ENCODE data around the gene TRUB2.
"Not testable (repeated sequence)": the region's sequence is repeated elsewhere in the genome, so short reads cannot be mapped to it uniquely, and the experiment has no call there.

TRUB2 gene

DNA sequence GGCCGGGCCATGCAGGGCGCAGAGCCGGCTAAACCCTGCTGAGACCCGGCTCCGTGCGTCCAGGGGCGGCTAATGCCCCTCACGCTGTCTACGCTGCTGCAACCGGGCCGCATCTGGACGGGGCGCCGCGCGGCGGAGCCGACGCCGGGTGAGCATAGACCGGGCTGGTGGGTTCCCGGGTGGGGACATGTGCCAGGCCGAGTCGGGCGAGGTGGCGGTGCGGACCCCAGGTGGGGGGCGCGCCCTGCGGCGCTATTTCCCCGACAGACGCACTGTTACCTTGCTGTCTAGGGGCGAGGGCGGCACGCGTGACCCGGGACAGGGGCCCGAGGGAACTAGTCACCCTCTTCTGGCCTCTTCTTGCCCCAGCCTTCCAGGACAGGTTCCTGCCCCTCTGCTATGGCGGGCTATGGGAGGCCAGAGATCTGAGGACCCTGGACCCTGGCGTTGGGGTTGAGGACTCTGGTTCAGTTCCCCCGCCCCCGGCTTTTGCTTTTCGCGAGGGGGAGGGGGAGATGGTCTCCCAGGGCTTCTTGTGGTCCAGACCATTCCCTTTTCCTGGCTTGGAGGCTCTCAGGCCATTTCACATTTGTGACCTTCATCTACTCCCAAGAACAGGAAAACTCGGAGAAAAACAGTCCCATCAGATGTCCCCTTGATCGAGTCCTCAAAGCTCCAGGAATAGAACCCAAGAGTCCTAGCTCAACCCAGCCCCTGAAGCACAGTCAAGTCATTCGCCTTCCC is 18.6 kb upstream of the TRUB2 start:
- DNase-seq (ENCODE audit: low read depth in 2 of 3, low spot score in 2 of 3) = peak in 2 of 3 experiments; percentile 15 to 24

DNA sequence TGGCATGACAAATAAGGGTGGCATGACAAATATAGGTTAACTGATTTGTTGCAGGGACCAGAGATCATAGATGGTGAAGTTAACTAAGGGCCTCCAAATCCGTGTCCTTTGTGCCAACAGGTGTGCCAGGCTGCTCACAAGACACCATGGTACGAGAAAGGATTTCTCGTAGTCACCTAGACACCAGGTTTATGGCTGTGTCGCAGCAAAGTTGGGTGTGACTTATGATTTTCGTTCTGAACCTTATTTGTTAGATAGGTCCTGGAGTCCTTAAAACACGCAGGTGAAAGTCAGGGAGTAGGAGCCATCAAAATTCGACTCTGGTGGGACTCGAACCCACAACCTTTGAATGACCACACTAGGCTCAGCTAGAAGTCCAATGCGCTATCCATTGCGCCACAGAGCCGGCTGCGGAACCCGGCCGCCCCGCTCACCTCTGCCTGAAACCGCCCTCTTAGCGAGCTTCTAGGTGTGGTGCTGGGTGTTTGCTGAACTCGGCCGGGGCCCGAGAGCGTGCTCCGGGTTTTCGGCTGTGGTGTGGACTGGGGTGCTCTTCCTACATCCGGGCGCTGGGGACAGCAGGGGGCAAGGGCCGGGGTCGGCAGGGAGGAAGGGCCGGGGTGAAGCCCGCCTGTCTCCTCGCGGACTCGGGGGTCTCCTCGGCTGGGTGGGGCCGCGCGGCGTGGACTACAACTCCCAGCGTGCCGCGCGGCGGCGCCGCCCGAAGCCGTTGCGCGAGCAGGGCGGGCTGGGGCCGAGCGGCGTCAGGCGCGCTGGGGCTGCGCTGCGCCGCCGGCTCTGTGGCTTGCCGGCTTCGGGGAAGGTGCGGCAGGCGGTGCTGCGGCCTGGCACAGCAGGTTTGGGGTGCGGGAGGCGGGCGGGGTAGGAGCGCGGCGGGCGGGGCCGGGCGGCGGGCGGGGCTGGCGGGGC is 17.8 kb upstream of the TRUB2 start, which contains the start of gene SLC27A4:
SLC27A4 (plus strand) TSS at position 767 of the 930 bp plus-strand sequence. CDS start 2,606 bp downstream, outside the sequence.
- DNase-seq (ENCODE audit: low read depth in 2 of 3, low spot score in 2 of 3) = peak; percentile 61 to 72 (median 62)

DNA sequence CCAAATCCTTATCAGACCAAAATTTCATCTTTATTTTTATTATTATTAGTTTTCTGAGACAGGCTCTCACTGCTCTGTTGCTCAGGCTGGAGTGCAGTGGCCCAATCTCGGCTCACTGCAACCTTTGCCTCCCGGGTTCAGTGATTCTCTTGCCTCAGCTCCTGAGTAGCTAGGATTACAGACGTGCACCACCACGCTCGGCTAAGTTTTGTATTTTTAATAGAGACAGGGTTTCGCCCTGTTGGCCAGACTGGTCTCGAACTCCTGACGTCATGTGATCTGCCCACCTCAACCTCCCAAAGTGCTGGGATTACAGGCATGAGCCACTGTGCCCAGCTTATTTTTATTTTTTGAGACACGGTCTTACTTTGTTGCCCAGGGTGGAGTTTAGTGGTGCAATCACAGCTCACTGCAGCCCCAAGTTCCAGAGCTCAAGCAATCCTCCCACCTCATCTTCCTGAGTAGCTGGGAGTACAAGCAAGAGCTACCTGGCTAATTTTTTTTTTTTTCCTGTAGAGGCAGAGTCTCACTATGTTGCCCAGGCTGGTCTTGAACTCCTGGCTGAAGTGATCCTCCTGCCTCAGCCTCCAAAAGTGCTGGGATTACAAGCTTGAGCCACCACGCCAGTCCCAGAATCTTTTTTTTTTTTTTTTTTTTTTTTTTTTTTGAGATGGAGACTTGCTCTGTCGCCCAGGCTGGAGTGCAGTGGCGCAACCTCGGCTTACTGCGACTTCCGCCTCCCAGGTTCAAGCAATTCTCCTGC is 16.8 kb upstream of the TRUB2 start:
- not testable (repeated sequence) for DNase-seq (ENCODE audit: low read depth in 2 of 3, low spot score in 2 of 3)

DNA sequence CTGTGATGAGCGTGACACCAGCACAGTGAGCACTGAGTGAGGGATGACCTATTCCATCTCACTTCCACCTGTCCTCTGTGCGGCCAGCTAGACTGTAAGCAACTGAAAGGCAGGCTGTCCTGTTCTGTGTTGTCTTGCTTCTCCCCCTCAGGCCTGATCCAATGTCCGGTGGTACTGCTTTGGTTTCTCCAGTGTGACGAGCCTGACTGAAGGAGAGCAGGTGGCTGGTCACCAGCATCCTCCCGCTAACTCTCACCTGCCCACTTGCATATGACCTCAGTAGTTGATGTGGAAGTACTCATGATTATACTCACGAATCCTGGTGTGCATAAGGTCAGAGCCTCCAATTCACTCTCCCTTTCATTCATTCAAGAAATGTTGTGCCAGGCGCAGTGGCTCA is 15.7 kb upstream of the TRUB2 start:
- DNase-seq (ENCODE audit: low read depth in 2 of 3, low spot score in 2 of 3) = no peak

DNA sequence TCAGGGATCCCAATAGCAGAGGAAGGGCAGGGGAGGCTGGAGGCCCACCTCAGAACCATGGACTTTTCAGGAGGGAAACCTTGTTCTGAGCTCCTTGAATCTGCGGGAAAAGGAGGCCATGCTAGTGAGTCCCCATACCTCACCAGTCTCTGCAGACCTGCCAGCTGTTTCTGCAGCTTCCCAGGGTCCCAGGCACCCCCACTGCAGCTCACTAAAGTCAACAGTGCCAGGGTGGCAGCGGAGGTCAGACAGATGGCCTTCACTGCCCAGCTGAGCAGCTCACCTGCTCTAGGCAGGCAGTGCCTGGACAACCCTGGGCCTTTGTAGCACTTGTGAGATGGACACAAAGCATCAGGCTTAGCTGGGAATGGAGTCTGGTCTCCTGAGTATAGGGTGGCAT is 13.7 kb upstream of the TRUB2 start:
- no peak for DNase-seq (ENCODE audit: low read depth in 2 of 3, low spot score in 2 of 3)

DNA sequence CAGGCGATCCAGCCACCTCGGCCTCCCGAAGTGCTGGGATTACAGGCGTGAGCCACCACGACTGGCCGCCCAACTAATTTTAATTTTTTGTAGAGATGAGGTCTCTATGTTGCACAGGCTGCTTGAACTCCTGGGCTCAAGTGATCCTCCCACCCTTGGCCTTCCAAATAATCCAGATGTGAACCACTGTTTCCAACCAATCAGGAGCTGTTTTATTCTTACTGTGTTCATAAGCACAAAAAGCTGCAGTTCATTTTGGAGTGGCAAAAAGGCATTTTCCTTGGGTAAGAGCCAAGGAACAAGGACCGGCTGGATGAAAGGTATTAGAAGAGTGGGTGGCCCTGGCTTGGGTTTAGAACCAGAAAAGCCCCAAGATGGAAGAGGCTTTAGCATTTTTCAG is 12.9 kb upstream of the TRUB2 start:
- no peak for DNase-seq (ENCODE audit: low read depth in 2 of 3, low spot score in 2 of 3)

DNA sequence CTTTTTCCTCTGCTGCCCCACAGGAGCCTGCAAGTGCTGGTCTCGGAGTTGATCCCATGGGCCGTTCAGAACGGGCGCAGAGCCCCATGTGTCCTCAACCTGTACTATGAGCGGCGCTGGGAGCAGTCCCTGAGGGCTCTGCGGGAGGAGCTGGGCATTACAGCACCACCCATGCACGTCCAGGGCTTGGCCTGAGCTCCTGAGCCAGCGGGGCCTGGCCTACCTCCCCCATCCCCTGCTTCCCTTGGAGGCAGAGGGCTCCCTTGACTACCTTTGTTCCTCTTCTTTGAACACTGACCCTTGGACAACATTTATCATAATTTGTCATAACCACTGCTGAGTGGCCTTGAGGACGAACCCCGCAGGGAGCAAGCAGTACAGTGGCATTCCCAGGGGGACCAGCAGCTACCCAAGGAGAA is 11.2 kb upstream of the TRUB2 start:
- DNase-seq (ENCODE audit: low read depth in 2 of 3, low spot score in 2 of 3) = no peak

DNA sequence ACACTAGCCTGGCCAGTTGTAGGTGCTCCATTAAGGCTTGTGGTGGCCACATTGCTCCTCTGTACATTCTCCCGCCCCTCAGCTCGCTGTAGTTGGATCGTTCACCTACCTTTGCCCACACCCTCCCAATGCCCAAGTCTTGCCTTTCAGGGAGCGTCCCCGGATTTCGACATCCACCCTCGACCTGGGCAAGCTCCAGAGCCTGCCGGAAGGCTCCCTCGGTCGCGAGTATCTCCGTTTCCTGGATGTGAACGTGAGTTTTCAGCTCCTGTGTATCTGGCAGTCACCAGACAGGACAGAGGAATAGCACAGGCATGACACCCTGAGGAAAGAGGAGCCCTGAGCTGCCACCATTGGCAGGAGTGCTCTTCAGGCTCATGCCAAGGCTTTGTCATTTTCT is 3.4 kb upstream of the TRUB2 start:
- no peak for DNase-seq (ENCODE audit: low read depth in 2 of 3, low spot score in 2 of 3)

DNA sequence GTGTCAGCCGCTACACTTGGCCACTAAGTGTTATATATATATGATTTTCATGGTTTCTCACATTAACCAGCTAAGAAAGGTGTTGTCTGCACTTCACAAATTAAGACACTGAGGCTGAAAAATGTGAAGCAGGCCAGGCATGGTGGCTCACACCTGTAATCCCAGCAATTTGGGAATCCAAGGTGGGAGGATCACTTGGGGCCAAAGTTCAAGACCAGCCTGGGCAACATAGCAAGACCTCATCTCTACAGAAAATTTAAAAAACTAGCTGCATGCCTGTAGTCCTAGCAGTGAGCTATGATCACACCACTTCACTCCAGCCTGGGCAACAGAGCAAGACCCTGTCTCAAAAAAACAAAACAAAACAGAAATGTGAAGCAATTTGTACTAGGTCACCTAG is 2.2 kb upstream of the TRUB2 start:
- DNase-seq (ENCODE audit: low read depth in 2 of 3, low spot score in 2 of 3) = no peak

DNA sequence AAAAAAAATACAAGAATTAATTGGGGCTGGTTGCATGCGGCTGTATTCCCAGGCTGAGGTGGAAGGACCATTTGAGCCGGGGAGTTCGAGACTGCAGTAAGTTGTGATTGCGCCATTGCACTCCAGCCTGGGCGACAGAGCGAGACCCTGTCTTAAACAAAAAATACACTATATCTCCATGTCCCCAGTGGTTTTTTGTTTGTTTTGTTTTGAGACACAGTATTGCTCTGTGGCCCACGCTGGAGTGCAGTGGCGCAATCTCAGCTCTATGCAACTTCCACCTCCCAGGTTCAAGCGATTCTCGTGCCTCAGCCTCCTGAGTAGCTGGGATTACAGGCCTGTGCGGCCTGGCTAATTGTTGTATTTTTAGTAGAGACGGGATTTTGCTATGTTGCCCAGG is 1.5 kb upstream of the TRUB2 start:
- DNase-seq (ENCODE audit: low read depth in 2 of 3, low spot score in 2 of 3) = no peak

DNA sequence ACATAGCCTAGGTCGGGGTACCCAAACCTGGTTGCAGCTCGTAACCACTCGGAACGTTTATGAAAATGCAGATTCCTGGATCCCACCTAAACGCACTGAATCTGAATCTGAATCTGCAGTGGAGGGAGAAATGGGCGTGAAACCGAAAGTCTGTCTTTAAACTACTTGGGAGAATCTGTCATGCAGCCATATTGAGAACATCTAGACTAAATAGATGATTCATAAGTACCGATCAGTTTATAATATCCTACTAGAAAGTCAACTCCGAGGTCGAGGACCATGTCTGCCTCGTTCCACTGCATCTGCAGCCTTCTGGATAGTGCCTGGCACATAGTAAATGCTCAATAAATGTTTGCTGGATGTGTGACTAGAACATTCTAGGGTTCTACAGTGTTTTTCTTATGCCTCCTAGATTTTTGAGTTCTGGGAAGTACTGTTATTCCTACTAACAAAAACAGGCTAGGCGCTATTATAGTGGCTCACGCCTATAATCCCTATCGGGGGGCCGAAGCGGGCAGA is 1.0 kb upstream of the TRUB2 start:
- DNase-seq (ENCODE audit: low read depth in 2 of 3, low spot score in 2 of 3) = no peak

DNA sequence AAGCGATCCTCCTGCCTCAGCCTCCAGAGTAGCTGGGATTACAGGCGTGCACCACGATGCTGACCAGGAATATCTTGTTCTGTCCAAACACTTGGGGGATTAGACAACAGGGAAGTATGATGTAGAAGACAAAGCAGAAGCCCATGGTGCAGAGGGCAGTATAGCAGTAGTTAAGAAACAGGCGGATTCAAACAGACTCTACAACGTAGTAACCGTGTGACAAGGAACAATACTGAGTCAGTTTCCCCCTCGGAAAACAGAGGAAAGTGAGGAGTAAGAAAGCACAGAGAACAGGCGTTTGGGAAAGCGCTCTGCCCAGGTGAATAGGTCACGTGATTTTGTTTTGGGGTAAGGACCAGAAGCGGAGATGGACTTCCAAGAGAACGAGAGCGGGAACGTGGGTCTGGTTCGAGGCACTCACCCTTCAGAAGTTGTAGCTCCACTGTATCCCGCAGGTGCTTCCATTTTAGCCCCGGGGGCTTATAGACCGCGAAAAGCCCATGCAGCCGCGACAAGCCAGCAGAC is 306 bp downstream of the TRUB2 start:
- DNase-seq (ENCODE audit: low read depth in 2 of 3, low spot score in 2 of 3) = no peak

DNA sequence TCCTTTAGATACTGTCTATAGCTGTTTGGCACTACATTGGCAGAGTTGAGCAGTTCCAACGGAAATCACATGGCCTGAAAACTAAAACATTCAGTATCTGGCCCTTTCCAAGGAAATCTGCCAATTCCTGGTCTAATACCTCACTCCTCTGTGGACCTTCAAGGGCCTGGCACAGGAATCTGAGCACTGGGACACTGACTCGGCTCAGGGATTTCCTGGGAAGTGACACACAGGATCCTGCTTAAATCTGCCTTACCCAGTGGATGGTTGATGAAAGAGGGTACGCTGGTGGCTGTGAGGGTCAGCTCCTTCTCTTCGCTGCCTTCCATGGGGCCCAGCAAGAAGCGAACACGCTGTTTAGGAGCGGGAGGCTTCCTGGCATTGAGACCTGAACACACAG is 904 bp downstream of the TRUB2 start:
- DNase-seq (ENCODE audit: low read depth in 2 of 3, low spot score in 2 of 3) = no peak

DNA sequence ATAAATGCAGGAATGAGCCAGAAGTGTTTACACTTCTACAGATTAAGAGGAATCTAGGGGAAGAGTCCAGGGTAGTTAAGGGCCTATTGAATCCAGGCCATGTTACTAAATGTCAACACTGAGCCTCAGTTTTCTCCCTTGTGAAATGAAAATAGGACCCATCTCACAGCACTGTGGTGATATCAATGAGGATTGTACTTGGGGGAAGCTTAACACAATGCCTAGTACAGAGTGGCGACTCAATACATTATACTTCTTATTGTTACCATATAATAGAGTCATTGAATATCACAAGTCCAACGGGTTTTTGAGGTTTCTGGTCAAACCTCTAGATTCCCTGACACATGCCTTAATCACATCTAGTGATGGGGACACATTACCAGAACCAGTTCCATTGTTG is 4.6 kb downstream of the TRUB2 start:
- DNase-seq (ENCODE audit: low read depth in 2 of 3, low spot score in 2 of 3) = no peak

DNA sequence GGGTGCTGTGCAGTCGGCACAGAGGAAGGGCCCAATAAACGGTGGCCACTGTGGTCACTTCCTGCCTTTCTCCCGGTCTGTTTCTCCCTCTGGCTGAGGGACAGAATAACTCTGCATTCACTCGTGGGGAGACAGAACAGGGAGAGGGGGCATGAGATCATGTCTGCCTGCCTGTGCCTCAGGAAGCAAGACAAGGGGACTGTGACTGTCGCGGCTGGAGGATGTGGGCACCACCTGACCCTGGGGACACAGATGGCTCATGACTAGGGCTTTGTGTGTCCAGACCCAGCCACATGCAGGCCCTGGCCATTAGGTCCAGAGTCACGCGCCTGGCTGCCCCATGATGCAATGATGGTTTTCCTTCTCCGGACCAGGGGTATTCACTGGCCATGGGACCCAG is 5.8 kb downstream of the TRUB2 start:
- no peak for DNase-seq (ENCODE audit: low read depth in 2 of 3, low spot score in 2 of 3)

DNA sequence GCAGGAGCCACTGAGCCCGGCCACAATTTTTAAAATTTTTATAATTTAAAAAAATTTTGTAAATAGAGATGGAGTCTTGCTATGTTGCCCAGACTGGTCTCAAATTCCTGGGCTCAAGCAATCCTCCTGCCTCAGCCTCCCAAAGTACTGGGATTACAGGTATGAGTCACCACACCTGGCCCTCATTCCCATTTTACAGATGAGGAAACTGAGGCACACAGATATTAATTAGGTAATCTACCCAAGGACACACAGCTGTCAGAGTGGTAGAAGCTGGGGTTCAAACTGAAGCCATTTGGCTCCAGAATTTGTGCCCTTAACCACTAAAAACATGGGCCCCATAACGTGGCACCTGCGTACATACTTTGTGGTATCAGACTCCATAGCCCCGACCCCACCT is 7.5 kb downstream of the TRUB2 start:
- DNase-seq (ENCODE audit: low read depth in 2 of 3, low spot score in 2 of 3) = no peak

DNA sequence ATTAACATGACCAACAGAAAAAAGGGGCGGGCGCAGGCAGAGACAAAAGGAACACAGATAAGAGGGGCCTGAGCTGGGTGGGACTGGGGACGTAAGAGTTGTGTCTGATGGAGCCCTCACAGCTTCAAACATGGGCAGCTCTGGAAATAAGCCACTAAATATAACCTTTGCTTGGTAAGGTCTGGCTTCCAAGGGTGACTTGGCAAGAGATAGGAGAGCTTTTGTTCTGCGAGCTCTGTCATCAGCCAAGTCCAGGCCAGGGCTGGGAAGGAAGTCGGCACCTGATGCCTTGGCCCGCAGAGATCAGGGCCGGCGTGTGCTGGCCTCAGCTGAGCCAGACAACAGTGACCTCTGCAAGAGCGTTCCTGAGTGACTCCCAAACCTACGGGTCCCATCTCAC is 11.8 kb downstream of the TRUB2 start:
- no peak for DNase-seq (ENCODE audit: low read depth in 2 of 3, low spot score in 2 of 3)

DNA sequence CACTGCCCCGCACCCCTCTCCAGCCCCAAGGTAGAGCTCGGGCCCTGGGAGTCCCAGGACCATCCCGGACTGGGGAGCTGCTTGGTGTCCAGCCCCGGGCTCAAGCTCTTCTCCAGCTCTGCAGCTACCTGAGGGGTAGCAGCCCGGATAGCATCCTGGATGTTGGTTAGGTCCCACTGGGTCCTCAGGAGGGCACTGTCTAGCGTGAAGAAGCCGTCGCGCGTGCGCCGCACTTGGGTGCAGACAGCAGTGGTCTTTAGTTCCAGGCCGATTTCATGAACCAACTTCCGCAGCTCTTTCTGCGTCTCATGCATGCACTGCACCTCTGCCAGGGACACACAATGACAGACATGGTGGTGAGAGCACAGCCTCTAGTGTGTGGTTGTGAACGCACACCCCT is 12.7 kb downstream of the TRUB2 start:
- no peak for DNase-seq (ENCODE audit: low read depth in 2 of 3, low spot score in 2 of 3)

DNA sequence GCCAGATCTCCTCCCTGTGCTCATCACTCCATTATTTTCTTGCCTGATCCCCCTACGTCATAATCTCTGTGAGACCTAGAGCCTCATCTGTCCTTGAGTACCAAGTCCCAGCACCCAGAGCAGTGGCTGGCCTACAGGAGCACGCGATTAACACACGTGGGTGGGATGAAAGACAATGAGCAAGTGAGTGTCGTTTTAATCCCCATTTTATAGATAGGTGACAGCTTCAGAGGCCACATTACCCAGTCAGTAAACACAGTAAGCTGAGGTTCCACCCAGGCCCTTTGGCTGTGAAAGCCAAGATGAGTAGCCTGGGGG is 17.3 kb downstream of the TRUB2 start:
- DNase-seq (ENCODE audit: low read depth in 2 of 3, low spot score in 2 of 3) = no peak

DNA sequence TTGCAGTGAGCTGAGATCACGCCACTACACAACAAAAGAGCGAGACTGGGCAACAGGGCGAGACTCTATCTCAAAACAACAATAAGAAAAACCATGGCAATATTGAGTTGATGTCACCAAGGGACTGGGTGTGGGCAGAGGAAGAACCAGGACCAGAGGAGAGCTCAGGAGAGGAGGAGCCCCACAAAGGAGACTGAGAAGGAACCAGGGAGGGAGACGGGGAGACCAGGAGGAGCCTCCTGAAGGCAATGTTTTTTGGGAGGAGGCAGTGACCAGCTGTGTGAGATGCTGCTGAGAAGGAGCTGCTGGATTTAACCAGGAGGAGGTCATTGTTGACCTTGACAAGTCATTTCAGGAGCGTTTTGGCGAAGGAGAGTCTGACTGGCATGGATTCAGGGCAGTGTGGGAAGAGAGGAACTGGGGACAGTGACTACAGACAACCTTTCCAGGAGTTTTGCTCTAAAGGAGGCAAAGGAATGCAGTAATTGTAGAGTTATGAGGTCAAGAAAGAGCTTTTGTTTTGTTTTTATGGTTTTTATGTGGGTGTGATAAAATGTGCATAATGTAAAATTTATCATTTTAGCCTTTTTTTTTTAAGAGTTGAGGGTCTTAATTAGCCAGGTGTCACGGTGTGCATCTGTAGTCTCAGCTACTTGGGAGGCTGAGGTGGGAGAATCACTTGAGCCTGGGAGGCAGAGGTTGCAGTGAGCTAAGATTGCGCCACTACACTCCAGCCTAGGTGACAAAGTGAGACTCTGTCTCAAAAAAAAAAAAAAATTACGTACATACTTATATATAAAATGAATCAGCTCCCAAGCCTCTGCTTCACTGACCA is 17.9 kb downstream of the TRUB2 start:
- no peak for DNase-seq (ENCODE audit: low read depth in 2 of 3, low spot score in 2 of 3)

Measured in activated CD8-positive, alpha-beta memory T cell treated with anti-CD3 and anti-CD28 coated beads for 48 hours (primary cell).